ENCODE data around the gene SF3A1.

Gene SF3A1

DNA sequence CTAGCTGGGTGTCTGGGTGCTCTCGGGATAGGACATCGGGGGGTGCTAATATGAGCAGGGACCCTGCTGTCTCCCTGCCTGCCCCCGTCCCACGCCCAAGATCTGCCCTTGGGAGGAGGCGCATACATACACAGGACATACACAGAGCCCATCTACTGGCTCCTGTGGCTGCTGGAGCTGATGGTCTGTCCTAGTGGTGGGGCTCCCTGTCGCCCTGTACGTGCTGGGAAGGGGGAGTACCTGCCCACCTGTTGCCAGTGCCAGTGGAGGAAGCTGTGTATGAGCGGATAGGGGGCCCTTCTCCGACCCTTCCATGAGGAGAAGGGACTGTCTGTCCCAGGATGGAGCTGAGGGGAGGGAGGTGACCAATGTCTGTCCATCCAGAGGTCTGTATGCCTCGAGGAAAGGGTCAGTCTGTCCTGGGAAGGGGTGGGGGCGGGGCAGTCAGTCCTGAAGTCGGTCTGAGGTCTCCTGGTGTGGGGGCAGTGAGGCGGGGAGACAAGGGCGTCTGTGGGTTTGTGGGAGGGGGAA, 30.9 kb downstream of the SF3A1 start:
- DNase-seq (ENCODE audit: low read depth in 1 of 2, low spot score in 1 of 2) = no peak

DNA sequence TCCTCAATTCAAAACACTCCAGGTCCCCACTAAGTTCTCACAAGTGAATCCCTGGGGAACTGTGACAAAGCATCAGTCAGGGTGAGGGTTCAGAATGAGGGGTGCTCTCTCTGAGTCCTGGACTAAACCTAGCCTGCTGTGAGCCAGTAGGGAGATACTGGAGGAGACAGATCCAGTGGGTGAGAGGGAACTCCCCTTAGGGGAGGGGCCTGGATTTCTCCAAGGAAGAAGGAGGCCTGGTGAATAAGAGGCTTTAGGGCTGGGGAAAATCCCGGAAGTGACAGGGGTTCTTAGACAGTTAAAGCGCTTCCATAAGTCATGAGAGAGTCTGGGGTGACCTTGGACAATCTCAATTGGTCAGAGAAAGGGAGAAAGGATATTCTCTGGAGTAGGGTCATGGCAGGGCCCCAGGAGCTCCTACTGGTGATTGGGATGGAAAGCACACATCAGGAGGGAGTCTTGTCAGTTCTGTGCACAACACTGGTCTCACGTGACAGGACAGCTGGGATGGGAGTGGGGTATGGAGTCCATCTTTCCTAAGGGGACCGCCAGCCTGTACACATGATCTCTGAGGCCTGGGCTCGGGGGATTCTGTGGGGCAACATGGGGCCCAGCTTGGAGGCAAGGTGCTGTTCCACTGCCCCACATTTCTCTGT, 31.5 kb downstream of the SF3A1 start:
- no peak for DNase-seq (ENCODE audit: low read depth in 1 of 2, low spot score in 1 of 2)

DNA sequence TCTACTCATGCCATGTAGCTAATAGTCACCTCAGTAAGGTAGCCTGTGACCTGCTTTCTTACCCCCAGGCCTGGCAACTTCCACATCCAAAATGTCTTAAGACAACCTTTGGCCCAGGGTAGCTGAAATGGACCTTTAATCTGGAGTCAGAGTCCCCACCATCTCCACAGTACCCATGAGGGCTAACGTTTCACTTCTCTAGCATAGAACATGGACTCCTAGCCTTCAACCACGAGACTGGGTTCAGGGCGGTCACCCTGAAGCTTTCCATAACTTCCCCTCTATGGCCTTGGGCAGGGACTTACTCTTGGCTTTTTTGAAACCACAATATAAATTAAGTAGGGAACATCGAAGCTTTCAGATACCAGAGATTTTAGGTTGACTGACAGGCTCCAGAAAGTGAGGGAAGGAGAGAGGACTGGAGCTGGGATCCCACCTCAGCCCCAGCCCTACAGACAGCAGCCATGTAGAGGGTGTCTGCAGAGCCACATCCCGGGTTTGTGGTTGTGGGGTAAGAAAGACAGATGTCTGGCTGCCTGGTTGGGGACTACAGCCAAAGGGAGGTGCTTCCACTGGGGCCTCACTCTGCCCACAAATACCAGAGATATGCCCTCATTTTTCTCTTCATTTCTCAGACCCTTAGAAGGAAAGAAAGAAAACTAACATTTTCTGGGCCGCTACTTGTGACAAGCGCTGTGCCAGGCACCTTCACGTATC, 32.5 kb downstream of the SF3A1 start:
- DNase-seq (ENCODE audit: low read depth in 1 of 2, low spot score in 1 of 2) = no peak

DNA sequence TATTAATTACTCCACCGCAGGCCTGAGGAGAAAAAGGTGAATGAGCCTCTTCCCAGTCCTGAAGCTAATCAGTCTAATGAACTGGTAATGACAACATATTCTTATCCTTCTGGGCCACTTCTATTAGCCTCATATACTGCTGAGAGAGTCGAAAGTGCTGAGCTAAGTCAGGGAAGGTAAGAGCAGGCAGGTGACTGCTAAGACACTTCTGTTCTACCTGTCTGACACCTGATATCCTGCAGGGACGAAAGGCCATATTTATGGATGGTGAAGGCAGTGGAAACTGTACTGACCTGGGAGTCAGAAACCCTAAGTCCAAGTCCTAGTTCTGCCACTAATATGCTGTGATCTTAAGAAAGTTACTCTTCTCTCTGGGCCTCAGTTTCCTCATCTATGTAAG, 33.4 kb downstream of the SF3A1 start:
- no peak for DNase-seq (ENCODE audit: low read depth in 1 of 2, low spot score in 1 of 2)

DNA sequence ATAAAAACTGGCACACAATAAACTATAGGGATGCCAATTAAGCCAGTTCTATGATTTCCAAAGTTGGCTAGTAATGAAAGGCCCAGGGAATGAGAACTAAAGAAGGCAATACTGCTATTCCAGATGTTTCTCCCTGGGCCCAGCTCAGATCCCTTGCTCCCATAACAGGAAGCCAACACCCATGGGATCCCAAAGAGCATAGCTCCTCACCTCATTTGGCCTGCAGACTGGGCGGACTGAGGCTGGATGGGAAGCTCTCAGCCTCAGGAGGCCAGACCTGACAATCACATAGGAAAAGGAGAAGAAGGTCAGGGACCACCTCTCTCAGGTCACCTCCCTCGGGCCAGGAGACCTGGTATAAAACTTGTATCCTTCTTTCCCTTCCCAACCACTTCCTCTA, 35.2 kb downstream of the SF3A1 start:
- no peak for DNase-seq (ENCODE audit: low read depth in 1 of 2, low spot score in 1 of 2)

DNA sequence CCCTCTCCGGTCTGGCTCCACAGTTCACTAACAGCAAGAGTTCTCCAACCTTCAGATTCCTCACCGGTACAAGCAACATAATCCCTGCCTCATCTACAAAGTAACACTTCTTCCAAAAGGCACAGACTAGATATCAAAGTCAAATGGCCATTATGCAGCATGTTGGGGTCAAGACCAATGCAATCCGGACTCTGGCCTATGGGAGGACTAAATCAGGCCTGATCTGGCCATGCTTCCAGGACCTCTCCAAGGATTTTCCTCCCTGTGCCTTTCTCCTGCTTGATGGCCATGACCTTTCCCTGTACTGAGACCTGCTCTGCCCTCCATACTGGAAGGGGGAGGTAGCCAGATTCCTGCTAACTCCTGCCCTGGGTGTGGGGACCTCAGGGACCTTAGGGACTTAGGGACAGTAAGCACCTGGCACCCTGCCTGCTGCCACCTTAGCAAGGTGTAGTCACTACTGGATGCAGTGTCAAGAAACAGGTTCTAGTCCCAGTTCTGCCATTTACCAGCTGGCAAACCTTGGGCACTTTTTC, 36.6 kb downstream of the SF3A1 start:
- no peak for DNase-seq (ENCODE audit: low read depth in 1 of 2, low spot score in 1 of 2)

DNA sequence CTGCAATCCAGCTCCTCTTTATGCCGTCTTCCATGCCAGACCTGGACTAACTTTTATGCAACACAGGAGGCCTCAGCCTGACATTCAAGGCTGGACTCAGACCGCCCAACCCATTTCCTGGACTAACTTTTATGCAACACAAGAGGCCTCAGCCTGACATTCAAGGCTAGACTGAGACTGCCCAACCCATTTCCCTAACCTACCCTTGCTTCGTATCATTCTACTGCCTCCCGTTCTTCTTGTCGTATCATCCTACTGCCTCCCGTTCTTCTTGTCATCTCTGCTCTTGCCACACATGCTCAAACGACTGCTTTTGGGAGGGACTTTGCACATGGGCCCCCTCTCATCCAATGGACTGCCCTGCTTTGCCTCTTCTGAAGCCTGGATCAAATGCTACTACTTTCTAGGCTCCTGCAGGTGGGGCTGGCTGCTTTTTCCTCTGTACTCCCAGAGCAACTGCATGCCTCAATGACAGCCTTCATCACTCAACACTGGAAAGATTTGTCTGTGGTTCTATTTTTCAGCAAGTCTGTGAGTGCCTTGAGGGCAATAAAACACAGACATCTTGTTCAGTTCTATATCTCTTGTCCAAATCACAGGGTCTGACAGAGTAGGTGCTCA, 37.8 kb downstream of the SF3A1 start:
- DNase-seq (ENCODE audit: low read depth in 1 of 2, low spot score in 1 of 2) = no peak

DNA sequence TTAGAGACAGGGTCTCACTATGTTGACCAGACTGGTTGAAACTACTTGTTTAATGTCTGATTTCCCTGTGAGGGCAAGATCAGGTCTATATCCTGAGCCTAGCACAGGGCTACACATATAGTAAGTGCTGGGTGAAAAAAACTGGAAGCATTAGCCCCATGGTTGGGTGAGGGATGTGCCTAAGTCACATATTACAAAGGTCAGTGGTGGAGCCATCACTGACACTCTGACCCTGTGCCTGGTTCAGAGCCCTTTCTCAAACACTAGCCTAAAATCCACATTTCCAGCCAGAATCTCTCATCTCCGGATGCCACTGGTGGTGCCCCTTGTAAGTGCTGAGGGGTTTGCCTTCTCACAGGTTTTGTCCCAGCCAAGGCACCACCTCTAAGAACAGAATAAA, 38.9 kb downstream of the SF3A1 start:
- DNase-seq (ENCODE audit: low read depth in 1 of 2, low spot score in 1 of 2) = no peak

DNA sequence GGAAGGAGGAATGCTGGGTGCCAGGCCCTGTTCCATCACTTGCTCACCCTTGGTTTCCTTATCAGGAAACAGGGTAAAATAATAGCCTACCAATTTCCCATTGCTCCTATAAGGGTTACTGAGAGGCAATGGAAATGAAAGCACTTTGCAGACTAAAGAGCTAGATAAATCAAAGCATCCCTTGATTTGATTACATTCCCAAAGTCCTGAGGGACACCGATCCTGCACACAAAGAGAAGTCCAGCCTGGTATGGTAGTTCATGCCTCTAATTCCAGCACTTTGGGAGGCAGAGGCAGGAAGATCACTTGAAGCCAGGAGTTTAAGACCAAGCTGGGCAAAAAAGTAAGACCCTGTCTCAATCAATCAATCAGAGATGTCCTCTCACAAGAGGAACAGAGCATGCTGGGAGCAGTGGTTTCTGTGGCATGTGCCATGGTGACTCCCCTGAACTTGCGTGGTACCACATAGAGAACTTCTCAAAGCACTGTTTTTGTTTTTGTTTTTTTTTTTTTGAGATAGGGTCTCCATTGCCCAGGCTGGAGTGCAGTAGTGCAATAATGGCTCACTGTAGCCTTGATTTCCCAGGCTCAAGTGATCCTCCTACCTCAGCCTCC, 40.6 kb downstream of the SF3A1 start:
- DNase-seq (ENCODE audit: low read depth in 1 of 2, low spot score in 1 of 2) = no peak

DNA sequence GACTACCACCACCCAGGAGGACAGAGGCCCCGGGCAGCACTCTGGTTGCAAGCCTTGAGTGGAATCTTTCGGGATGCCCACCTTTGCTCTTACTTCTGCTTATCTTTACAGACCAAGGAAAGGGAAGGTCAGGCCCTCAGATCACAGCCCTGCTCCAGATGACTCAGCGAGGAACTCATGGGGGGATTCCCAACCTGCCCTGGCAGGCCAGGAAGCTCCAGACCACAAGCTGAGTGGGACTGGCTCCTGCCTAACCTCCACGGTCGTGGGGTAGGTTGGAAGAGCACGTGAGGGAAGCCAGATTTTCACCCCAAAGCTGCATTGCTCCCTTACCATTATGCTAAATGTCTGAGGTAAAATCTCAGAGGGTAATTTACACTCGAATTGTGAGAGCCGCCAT, 41.8 kb downstream of the SF3A1 start:
- peak in 1 of 2 donors; percentile 16 for DNase-seq (ENCODE audit: low read depth in 1 of 2, low spot score in 1 of 2)

DNA sequence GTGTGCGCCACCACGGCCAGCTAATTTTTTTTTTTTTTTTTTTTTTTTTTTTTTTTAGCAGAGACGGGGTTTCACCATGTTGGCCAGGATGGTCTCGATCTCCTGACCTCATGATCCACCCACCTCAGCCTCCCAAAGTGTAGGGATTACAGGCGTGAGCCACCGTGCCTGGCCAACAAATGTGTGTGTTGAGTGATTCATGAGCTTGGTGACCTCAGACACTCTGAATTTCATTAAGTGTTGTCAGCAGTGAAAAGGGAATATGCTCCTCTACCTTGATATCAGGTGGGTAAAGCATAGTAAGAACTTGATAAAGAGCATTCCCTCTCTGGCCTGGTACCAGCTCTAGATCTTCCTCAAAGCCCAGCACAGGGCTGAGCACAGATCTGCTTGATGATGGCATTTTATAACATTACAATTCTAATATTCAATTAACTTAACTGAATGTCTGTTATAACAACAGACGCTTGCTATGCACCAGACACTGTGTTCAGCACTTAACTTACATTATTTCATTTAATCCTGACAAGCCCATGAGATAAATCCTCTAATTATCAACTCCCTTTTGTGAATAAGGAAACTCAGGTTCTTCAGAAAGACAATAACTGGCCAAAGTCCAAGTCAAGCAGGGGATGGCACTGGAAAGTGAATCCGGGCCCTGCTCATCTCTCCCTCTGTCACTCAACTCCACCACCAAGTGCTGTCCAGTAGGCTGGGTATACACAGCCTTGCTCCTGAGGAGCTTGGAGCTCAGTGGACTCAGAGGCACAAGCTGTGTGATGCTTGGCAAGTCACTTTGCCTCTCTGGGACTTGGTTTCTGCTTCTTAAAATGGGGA, 42.9 kb downstream of the SF3A1 start:
- no peak for DNase-seq (ENCODE audit: low read depth in 1 of 2, low spot score in 1 of 2)

DNA sequence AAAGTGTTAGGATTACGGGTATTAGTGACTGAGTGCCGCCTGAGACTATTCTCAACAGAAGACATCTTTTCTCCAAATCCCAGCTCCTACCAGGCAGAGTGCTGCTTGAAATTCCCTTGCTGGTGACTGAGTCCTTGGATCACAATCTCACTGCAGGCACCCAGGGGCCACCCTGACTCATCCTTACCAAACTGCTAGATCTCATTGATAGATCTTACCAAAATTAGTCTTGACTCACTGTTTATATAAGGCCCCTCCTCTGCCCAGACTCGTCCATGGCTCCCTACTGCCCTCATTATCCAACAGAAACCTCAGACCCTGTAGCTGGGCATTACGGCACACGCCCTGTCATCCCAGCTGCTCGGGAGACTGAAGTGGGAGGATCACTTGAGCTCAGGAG, 44.6 kb downstream of the SF3A1 start:
- no peak for DNase-seq (ENCODE audit: low read depth in 1 of 2, low spot score in 1 of 2)

DNA sequence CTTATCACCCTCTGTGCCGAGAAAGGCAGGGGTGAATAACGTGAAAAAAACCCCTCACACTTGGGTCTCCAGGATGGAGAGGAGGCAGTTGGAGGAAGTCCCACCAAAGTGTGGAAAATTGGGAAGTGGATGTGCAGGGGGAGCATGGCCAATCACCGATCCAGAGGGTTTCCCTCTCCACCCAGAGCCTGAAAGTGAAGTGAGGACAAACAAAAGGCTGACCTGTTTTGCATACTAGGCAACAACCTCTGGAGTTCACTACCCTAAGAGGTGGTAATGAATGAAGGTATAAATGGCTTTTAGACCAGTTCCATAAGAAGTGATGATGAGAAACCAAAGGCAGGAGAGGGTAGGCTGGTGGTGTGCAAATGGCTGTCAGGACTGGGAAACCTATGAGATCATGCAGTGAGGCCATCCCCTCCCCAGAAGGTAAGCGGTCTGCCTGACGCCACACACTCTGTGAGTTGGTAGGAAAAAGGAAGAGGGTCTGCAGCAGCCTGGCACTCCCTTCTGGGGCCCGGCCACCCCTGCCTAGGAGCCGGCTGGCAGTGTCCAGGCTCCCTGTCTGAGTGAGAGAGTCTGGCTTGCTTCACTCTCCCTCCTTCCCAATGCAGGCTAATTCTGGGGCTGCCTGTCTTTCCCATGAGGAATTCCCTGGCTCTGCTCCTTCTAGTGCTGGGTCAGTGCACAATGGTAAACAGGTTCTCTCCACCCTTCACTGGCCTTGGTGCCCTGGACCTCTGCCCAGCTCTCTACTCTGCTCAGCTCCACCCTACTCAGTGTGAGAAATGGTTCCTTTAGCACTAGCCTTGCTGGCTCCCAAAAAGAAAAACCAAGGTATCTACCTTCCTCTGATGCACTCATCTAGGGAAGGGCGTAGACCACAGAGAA, 45.6 kb downstream of the SF3A1 start:
- no peak for DNase-seq (ENCODE audit: low read depth in 1 of 2, low spot score in 1 of 2)

DNA sequence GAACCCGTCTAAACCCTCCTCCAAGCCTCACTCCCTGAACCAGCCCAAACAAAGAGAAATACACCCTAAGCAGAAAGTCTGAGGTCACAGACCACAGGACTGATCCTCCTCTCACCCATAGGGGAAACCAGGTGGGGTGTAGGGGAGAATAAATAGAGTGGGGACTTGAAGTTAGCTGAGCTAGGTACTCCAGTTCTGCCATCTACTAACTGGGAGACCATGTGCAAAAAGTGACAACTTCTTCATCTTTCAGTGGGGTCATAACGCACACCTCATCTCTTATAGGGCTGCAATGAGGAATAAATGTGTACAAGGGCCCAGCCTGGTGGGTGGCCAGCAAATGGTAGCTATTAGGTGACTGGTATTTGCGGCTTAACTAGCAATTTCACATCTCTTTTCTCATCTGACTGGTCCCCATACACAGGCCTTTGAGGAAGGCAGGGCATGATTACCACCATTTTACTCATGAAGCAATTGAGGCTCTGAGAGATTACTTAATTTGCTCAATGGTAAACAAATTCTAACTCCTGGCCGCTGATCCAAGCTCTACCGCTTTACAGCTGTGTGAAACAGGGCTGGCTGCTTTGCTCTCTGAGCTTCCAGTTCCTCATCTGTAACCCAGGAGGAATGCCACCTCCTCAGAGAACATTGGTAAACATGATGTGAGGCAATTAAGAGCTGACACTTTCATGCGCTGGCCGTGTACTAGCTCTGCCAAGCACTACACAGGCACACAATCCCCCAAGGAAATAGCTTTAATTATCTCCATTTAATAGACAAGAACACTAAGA, 46.5 kb downstream of the SF3A1 start:
- no peak for DNase-seq (ENCODE audit: low read depth in 1 of 2, low spot score in 1 of 2)

DNA sequence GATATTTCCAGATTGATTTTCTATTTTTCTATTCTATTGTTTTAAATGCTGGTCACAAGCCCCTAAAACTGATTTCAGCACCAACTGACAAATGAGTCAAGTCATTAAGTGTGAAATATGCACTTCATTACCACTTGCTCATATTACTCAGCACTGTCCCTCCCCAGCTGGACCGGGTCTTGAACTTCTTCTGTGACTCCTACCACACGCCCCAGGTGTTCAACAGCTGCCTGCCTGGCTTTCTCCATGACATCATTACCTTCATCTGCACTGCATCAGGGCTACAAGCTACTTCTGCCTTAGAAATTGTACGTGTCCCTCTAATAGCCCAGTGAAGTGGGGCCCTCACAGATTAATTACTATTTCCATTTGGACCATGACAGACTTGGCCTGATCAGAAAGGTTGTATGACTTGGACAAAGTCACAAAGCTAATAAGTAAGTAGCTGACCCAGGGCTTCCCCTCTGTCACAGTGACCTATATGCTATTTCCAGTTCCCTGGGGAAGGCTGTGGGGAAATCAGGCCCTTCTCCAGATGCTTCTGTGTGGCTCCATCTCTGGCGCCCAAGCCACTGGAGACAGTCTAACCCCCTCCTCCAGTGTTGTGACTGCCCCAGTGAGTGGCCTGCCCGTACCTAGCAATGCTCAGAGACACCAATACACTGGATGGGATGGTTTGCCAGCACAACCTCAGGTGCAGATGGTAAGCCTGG, 48.0 kb downstream of the SF3A1 start:
- no peak for DNase-seq (ENCODE audit: low read depth in 1 of 2, low spot score in 1 of 2)

DNA sequence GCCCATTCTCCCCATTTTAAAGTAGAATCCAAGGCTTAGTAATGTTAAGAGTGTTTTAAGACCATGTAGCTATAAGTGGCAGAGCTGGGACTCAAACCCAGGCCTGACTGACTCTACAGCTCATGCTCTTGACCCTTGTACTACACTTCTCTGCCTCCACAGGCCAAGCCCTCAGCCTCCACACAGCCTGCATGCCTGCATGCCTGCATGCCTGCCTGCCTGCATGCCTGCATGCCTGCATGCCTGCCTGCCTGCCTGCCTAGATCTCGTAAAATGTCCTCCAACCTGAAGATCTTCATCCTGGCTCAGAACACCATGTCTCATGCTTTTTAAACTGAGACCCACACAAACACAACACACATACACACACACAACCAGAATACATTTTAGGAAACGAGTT, 48.6 kb downstream of the SF3A1 start:
- DNase-seq (ENCODE audit: low read depth in 1 of 2, low spot score in 1 of 2) = no peak

DNA sequence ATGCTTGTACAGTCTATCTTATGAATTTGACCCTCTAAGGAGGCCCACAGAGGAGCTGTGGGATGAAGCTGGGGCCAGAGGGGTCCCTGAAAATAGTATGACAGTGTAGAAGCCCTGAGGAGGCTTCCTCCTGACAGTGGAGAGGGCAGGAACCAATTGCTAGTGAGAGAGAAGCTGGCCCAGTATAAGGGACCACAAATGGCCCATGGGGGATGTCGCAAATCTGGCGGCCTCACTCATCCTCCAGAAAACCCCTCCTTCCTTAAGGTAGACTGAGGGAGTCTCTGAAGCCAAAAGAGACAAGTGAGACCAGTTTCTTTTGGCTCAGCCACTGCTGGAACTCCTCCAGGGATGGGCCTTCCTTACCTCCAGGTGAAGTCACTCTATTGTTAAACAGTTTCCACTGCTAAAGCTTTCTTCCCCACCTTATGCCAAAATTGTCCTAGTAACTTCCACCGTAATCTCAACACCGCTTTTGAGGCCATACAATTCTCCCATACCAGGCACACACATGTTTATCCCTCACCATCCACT, 49.6 kb downstream of the SF3A1 start:
- no peak for DNase-seq (ENCODE audit: low read depth in 1 of 2, low spot score in 1 of 2)

DNA sequence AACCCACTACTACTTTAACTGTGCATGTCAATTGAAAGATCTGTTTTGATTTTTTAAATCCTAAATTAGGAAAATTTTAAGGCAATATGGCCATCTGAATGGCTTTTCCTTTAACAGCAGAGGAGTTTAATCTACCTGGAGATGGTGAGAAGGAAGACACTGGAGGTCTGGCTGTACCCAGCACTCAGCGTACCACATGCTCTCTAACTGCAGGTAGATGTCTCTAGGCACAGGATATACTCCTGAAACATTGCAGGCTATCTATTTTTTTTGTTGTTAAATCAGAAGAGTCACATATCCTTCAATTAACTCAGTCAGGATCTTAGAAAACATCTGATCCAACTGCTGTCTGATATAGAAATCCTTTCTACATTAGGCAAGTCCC, 50.1 kb downstream of the SF3A1 start:
- no peak for DNase-seq (ENCODE audit: low read depth in 1 of 2, low spot score in 1 of 2)
